AG10803 (cell line): ENCODE data around the gene PDZD4.

ENCODE experiments used
- DNase-seq: peaks from one replicate; pipeline ENCODE4 v3.0.0; 2010; ENCODE audit warnings: low read depth
- H3K4me3 ChIP-seq: 2 replicates; pipeline ENCODE4 v1.5.1; 2011; ENCODE audit warnings: mild to moderate bottlenecking, low read length, control low read depth
- TF ChIP-seq, protein P1 (sequence below): conservative IDR thresholded peaks from 2 replicates; pipeline ENCODE4 v1.5.1; 2011; ENCODE audit warnings: mild to moderate bottlenecking, low read length, control low read depth, inconsistent platforms

The PDZD4 gene

DNA sequence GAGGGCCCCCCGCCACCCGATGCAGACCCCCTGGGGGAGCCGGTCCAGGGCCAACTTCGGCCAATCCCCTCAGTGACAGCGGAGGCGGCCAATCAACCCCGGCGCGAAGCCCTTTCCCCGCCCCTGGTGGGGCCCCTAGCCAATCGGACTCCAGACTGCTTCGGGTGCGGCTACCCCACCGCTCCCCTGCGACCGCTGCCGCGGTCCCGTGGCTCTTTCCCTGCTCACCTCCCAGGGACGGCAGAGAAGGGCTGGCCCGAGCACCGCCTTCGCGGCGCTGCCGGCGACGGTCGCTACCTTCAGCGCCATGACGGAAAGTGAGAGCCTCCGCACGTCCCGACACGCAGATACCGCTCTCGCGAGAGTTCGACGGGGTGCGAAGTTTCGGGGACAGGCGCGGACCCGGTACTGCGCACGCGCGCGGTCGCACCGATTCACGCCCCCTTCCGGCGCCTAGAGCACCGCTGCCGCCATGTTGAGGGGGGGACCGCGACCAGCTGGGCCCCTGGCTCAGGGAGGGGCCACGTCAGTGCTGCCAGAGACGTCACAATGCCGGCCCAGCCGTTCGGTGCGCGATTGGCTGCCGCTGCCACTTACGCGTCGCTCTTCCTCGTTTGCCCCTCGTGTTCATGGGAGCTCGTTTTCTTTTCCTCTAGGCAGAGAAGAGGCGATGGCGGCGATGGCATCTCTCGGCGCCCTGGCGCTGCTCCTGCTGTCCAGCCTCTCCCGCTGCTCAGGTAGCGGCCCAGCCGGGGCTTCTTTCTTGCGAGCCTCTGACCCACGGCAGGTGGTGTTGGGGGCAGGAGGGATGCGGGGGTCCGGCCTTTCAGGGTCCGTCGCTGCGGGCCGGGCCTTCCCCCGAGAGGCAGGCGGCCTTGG lies 36.1 kb downstream of the PDZD4 start, which contains the start of the genes IDH3G and SSR4:
Gene IDH3G (minus strand): TSS at position 358 of the 879 bp plus-strand sequence. CDS start 49 bp downstream, at position 309.
Gene SSR4 (plus strand): TSS at position 651 of the 879 bp plus-strand sequence. CDS start 20 bp downstream, at position 671.
- peak within 1 kb of the TSS; percentile 80 for H3K4me3 ChIP-seq
- peak; percentile 92 for DNase-seq
- TF ChIP-seq, protein P1, sequence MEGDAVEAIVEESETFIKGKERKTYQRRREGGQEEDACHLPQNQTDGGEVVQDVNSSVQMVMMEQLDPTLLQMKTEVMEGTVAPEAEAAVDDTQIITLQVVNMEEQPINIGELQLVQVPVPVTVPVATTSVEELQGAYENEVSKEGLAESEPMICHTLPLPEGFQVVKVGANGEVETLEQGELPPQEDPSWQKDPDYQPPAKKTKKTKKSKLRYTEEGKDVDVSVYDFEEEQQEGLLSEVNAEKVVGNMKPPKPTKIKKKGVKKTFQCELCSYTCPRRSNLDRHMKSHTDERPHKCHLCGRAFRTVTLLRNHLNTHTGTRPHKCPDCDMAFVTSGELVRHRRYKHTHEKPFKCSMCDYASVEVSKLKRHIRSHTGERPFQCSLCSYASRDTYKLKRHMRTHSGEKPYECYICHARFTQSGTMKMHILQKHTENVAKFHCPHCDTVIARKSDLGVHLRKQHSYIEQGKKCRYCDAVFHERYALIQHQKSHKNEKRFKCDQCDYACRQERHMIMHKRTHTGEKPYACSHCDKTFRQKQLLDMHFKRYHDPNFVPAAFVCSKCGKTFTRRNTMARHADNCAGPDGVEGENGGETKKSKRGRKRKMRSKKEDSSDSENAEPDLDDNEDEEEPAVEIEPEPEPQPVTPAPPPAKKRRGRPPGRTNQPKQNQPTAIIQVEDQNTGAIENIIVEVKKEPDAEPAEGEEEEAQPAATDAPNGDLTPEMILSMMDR = 0 out of 2 replicates have a peak, but pooled peaks have one; percentile 14

DNA sequence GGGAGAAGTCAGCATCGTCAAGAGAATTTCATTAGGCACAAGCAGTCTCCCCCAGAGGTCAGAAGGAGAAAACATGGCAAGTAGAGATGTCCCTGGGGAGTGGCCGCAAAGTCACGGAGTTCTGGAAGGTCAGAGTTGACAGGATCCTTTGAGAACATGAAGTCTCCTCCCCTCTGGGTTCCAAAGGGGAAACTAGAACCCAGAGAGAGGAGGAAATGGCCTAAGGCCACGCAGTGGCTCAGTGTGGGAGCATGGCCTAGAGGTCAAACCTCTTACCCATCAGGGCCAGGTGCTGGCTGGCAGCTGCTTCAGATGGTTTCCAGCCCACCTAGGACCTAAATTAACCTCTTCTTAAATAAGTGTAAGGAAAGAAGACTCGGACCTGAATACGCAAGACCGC lies 37.1 kb downstream of the PDZD4 start:
- H3K4me3 ChIP-seq = peak overlapping the region; percentile 80
- TF ChIP-seq, protein P1 = no peak
- no peak for DNase-seq

DNA sequence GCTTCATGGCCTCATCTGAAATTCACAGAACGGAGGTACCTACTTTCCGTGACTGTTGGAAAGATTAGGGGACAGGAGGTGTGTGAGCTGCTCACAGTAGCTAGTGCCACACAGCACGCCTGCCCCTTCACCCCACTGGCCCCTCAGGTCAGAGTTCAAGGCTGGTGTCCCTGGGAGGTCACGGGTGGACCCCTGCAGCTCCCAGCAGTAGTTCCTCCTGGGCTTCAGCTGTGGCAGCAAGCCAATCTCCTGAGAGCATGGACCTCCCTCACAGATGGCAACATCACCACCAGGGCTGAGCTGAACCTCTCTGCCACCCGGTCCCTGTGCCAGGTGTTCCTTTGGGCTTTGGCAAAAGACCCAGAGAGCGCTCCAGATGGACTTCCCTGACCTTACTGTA lies 38.0 kb downstream of the PDZD4 start:
- TF ChIP-seq, protein P1 = no peak
- no peak overlapping the region; the same call in 1 of the 2 replicates for H3K4me3 ChIP-seq
- DNase-seq = no peak

DNA sequence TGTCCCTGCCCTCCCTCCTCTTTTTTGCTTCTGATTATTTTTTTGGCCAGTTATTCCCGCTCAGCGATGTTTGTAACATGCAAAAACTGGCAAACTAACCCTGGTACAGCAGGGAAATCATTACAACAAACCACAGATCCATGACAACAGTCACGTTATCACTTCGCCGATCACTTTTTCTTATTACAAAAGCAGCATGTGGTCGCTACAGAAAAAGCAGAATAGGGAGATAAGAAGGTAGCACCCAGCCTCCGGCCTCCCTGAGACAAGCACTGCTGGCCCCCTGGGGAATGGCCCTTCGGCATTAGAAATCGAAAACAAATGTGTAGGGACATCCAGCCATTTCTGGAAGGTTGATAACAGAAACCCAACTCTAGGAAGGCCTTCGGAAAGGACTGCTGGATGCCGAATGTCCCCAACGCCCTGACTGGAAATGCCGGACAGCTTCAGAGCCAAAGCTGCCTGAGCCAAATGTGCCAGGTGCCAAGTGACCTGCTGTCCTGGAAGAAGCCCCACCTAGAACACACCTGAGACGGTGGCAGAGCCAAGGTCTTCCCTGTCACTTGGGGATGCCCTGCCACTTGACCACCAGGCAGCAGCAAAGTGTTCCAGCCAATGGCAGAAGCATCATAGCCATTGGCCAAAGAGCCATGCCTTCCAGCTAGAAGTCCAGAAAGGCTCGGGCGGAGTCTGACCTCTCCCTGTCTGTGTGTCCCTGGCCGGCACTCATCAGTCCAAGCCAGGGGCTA lies 39.1 kb downstream of the PDZD4 start:
- TF ChIP-seq, protein P1 = no peak
- DNase-seq = no peak
- H3K4me3 ChIP-seq = no peak overlapping the region

DNA sequence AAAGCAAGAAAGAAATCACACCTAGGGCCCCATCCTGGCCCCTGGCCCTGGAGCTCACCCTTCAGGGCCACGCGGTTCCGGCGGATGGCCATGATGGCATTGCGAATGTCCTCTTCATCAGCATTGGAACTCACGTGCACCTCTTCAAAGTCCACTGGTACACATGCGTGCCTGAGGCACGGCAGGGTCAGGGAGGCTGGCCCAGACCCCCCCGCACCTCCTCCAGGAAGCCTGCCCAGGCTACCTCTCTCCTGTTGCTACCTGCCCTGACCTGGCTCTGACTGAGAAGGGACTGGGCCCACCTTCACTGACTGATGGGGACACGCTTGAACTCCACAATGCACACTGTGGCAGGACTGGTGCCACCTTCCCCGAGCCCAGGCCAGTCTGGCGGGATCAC lies 40.7 kb downstream of the PDZD4 start:
- DNase-seq = no peak
- TF ChIP-seq, protein P1 = no peak
- H3K4me3 ChIP-seq = no peak overlapping the region

DNA sequence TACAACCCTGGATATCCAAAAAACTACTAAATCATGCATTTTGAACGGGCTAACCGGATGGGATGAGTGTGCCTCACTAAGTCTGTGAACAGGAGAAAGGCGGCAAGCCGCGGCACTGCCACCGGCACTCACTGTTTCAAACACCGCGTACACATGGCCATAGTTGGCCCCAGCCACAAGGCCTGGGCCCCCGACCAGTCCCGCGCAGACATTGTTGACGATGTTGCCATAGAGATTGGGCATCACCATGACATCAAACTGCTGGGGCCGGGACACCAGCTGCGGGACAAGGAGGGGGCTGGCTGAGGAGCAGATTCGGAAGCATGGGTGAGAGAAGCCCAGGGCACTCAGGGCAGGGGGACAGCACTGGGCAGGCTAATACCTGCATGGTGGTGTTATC lies 43.7 kb downstream of the PDZD4 start:
- DNase-seq = no peak
- H3K4me3 ChIP-seq = no peak overlapping the region
- TF ChIP-seq, protein P1 = no peak
